ENCODE data around the gene SLC25A43.
"Not testable (repeated sequence)": the region's sequence is repeated elsewhere in the genome, so short reads cannot be mapped to it uniquely, and the experiment has no call there.

The SLC25A43 gene

DNA sequence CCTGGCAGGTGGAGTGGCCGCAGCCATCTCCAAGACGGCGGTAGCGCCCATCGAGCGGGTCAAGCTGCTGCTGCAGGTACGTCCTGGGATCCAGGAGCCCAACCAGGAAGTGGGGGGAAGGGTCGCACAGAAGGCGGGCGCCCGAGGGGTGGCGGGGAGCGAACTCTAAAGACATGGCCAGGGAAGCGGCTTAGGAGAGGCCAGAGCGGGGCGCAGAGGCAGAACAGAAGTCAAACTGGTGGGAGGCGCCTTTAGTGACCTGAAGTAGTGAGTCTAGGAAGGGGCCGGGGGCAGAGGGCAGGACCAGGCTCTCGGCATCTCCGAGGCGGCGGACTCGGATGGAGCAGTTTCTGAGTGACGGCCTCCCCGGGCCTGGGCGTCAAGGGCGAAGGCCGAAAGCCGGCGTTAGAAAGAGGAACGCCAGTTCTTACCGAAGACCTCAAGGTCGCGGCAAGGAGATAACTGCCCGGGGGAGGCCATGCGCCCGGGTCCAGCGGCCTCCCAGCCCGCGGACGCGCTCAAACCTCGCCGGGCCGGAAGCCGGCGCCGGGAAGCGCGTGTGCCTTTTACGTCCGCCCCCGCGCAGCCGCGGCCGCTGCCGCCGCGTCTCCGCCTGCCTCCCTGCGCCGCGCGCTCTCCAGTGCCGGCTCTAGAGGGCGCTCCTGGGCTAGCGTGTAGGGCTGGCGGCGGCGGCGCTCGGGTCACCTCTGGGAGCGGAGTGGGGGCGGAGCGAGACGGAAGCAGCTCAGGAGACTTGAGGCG lies 69.6 kb downstream of the SLC25A43 start:
- peak; percentile 90 for DNase-seq

DNA sequence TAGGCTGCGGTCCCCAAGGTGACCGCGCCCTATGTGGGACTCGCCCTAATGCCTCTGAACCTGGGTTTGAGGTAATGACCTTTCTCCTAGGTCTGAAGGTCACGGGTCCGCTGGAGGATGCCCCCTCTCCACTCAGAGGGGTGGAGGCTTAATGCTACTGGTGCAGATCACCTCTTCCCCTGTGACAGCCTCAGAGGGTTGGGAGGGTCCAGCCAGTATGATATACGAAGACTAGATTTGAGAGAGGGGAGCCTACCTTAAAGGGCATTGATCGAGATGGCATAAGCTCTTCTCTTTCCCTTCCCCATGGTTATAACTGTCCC lies 70.1 kb downstream of the SLC25A43 start:
- no peak for DNase-seq

DNA sequence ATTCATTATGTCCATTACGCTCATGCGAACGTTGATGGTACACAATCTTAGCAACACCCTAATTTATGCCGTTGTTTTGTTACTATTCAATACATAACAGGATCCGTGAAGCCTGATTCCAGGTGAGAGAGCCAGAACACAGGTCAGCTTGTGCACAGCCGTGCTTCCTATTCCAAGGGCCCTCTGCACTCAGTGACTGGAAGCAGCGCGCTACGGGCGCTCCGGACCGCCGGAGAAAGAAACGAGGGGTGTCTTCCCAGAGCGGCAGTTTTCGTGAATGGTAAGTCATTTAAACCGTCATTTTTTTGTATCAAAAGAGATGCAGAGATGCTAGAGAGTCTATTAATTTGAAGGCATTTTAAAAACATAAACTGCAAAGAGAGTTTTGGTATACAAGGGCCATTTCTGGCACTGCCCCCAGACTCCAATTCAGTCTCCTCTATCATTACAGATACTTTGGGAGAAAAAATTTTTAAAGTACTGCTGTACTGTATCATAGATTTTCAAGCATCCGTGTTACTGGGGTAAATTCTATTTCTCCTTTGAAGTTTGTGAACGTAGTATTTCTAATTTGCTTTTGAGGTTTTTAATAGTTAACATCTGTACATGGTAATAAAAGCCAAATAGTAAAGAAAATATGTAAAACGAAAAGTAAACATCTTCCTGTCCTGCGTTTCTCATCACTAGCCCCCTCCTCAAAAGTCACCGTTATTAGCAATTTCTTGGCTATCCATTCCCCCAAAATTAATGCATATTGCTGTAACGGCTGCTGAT lies 75.7 kb downstream of the SLC25A43 start:
- DNase-seq: no peak

DNA sequence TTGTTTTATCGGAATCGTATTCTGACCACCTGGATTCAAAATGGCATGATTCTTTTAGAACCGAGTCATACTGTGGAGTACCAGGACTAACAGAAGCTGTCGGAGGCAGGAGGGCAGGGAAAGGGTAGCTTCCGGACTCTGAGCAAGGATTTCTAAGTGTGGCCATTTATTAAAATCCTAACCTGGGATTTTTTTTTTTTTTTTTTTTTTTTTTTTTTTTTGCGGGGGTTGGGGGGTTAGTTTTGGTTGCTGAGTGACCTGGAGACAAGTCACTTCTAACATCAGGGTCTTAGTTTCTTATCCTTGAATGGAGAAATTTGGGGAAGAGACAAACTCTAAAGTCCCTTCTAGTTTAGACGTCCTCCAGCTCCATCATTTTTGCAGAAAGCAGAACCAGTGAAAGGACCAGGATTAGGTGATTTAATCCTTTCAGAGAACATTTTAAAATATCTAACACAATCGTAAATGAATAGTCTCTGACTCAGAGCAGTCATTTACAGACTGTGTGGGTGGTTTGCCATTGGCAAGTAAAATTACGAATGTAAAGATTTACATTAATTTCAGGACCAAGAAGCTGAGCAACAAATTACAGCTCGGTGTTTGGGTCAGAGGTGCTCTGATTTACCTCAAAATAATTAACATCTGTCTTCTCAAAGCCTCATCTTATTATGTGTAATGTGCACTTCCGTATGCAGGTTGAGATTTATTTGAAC lies 76.4 kb downstream of the SLC25A43 start:
- DNase-seq: no peak

DNA sequence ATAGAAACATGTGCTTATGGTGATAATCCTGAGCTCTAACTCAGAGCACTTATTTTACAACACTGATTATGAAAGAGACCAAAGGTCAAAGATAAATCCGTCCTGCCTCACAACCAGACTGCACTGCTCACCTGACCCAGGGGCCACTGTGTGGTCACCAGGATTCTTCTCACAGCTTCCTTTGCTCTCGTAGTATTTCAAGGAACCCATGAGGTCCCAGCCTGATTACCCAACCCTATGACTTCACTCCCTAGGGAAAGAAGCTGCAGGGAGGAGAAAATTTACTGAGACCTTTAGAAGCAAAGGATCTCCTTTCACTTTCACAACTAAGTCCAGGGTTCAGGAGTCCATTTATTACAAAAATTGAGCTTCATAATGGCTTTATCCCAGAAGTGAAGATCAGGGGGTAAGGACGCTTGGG lies 78.7 kb downstream of the SLC25A43 start:
- DNase-seq: no peak

DNA sequence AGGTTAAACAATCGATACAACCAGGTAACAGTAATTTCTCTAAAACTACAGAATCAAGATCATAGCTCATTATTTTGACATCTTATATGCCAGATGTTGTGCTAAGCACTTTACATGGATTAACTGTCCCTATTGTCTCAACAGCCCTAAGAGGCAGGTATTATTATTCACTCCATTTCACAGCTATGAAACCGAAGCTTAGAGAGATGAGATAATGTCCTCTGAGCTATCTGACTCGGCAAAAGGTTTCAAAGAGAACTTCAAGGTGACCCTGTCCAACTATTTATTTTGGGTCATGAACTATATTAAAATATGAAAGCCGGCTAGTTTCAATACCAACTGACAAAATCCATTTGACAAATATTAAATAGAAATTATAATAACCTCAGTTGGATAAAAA lies 79.4 kb downstream of the SLC25A43 start:
- no peak for DNase-seq

DNA sequence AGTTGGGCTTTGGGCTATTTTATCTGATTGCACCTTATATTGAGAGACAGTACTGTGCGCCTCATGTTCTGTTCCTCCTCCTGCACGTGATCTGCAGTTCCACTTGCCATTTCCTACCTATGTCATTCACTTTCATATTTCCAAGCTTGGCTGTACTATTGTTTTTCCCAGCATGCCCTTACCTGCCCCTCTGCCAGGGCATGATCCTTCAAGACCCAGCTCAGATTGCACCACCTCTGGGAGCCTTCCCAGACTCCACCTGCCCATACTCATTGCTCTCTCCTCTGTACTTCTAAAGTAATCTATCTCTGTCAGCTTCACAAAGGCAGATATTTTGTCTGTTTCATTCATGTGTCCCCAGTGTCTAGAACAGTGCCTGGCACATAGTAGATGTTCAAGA lies 80.7 kb downstream of the SLC25A43 start:
- DNase-seq: no peak

DNA sequence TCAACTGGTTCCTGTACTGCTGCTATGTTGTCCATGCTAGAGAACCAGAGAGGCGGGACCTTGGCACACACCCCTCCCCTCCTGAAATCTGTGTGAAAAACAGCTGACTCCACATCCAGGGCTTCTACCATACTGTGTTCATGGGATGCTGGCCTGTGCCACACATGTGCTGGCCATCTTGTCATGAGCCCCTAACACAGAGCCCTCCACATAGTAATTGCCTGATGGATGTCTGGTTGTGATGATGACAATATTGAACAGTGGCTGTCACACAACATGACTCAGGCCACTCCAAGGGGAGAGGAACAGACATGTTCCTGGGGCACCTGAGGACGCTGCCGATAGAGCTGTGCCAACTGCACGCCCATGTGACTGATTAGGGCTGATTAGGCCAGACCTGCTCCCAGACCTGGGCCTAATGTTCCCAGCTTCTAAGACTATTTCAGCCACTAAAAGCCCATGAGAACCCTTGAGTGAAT lies 82.2 kb downstream of the SLC25A43 start:
- DNase-seq: no peak

DNA sequence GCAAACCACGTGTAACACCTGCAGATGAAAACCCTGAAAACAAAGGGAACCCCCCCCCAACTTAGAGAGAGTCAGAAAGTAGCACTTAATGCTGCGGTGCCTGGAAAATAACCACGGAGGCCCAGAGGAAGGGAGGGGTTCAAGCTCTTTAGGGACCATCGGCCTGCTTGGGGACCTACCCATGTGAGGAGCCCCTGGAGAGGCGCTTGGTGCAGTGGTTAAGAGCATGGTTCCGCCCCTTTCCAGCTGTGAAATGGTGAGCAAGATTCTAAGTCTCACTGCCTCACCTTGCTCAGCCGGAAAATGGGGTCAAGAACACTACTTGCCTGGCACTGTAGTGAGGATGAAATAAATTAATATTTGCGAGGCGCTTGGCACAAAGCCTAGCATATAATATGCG lies 82.9 kb downstream of the SLC25A43 start:
- DNase-seq: no peak

DNA sequence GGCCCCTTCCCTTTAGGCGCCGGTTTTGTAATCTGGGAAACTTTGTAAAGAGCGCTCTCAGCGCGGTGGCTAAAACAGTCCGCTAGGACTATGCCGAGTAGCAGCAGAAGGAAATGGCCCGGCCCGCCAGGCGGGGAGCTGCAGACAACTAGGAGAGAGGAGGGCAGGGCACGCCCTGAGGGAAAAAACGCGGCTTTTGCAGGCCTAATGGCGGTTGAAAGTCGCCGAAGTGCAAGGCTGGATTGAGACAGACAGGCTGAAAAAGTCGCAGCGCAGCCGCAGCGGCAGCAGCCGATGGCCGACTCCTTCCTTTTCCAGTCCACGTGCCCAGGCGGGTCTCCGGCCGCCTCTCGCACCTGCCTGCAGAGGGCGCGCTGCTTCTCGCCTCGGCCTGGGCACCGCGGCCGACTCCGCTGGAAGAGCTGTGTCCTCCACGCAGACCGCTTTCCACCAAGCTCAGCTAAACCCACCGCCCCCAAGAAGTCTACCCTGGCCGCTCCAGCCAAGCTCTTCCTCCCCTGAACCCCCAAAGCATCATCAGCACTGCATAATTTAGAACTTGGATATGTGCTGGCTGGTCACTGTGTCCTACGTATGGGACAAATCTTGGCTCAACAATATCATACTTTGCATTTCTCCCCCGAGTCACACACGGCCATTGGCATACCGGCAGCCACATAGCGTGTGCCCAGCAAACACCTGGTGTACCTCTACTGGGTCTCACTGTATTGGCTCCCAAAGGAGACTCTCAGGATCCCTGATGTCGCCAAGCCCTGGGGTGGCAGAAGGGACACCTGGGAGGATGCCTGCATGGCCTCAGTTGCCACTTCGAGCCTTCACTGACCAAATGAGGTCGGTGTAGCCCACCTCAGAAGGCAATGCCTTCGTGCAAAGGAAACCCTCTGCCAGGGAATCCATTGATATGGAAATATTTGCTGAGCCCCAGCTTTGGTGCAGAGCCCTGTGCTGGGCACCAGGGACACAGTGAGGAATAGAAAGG lies 83.6 kb downstream of the SLC25A43 start:
- peak; percentile 71 for DNase-seq

DNA sequence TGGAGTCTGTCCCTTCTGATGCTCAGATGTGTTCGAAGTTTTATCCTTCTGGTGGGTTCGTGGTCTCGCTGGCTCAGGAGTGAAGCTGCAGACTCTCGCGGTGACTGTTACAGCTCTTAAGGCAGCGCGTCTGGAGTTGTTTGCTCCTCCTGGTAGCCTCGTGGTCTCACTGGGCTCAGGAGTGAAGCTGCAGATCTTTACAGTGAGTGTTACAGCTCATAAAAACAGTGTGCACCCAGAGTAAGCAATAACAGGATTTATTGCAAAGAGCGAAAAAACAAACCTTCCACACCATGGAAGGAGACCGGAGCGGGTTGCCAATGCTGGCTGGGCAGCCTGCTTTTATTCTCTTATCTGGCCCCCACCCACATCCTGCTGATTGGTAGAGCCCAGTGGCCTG lies 87.6 kb downstream of the SLC25A43 start:
- DNase-seq: no peak

DNA sequence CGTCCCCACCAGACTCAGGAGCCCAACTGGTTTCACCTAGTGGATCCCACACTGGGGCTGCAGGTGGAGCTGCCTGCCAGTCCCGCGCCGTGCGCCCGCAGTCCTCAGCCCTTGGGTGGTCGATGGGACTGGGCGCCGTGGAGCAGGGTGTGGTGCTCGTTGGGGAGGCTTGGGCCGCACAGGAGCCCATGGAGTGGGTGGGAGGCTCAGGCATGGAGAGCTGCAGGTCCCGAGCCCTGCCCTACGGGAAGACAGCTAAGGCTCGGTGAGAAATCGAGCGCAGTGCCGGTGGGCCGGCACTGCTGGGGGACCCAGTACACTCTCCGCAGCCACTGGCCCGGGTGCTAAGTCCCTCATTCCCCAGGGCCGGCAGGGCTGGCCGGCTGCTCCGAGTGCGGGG lies 88.6 kb downstream of the SLC25A43 start:
- not testable (repeated sequence) for DNase-seq

DNA sequence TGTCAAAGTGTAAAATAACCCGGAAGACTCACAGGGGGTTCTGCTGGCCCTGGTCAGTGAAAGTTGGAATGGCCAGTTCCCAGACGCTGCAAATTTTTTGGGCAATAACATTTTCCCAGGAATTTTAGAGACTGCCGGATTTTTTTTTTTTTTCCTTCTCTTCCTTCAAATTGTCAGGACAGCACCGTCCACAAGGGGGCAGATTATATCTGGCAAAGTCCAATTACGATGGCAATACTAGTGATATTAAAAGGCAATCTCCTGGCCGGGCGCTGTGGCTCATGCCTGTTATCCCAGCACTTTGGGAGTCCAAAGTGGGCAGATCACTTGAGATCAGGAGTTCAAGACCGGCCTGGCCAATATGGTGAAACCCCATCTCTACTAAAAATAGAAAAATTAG lies 89.6 kb downstream of the SLC25A43 start:
- peak; percentile 31 for DNase-seq

DNA sequence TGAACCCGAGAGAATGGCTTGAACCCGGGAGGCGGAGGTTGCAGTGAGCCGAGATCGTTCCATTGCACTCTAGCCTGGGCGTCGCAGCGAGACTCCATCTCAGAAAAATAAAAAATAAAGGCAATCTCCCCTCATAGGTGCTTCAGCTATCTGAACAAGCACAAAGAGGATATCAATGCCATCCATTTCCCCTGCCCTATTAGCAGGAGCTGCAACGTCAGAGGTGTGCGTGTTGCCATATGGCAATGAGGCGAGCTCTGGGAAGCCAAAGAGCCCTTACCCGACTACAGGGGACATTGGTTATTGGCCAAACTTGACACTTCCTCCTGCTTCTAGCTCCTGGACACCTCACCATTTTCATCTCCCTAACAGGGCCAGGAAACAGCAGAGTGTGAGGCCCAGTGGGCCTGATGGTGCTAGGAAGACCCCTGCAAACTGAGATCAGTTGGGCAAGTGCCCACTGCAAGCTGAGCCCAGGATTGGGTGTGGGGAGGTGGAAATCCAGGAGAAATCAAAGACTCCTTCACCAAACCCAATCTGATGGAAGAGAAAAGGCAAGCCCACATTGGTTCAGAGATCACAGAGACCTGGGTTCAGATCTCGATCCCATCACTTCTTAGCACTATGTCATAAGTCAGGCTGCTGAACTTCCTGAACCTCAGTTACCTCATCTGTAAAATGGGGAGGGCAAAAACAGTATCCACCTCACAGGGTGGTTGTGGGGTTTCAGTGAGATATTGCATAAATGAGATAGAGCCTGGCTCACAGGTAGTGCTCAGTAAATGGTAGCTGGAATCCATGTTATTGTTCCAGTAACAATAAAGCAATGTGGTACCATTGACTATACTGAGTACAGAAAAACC lies 90.3 kb downstream of the SLC25A43 start:
- no peak for DNase-seq

DNA sequence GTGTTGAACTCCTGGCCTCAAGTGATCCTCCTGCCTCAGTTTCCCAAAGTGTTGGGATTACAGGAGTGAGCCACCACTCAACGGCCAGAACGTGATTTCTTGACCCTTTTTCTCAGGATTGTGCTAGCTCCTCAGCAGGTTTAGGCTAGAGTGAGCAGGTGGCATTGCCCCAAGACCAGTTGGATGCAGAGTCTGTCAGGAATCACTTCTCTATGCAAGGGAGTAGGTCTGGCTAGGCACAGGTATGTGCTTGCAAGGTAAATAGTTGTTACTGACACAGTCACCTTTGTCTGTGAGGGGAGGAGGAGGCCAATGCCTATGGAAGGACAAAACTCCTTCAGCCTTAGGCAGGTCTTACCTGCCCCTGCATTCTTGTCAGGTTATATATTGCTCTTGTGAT lies 93.3 kb downstream of the SLC25A43 start:
- DNase-seq: no peak

DNA sequence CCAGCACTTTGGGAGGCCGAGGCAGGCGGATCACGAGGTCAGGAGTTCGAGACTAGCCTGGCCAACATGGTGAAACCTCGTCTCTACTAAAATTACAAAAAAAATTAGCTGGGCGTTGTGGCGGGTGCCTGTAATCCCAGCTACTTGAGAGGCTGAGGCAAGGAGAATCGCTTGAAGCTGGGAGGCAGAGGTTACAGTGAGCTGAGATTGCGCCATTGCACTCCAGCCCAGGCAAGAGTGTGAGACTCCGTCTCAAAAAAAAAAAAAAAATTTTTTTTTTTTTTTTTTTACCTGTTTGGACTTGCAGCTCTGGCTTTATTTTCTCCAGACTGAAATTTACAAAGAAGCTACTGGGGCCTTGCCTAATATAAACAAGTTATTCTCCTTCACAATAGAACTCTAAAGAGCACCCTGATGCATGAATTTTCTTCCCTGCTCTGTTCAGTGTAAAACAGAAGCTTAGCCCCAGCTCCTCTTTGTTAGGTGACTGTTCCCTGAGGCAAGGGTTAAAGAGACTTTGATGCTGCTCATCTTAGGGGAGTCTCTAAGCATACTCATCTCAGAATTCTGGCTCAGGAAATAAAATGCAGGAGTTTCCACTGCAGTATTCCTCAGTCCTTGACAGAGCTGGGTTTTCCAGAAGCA lies 94.8 kb downstream of the SLC25A43 start:
- DNase-seq: not testable (repeated sequence)

DNA sequence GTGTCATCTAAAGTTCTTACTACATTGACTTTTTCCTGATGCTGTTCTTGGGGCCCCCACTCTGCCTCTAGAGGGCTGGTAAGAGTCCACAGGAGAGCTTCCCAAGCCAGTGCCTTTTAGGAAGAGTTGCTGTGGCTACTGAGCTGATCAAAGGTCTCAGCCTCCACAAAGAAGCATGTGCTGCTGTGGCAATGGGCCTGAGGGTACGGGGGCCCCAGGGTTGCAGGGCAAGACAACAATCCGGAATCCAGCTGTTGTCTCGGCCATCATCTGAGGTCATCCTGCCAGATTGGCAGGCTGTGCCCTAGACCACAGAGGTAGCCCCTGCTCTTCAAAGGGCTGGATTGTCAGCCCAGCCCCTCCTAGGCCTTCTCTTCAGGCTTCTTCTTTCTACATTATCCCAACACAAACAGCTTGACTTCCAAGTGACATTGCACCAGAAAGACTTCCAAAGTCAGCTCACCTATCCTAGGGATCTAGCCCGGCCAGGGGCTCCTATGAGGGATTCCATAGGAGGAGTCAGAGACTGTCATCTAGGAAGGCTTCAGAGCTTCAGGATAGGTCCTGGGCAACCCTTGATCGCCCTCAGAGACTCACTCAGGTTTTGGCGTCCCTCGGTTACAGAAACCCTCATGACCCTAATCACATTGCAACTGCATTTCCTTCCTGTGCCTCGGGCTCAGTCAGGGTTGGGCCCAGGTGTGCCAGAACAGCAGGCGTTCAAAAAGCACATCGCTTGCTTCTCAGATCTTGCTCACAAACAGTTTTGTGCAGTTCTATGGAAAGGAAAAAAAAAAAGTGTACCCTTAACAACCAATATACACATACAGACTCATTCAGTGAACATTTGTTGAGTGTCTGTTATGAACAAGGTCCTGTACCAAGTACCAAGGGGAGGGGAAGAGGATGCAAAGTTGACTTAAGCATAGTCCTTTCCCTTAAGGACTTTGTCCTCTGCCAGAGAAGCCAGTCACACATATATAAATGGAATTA lies 96.9 kb downstream of the SLC25A43 start:
- no peak for DNase-seq

DNA sequence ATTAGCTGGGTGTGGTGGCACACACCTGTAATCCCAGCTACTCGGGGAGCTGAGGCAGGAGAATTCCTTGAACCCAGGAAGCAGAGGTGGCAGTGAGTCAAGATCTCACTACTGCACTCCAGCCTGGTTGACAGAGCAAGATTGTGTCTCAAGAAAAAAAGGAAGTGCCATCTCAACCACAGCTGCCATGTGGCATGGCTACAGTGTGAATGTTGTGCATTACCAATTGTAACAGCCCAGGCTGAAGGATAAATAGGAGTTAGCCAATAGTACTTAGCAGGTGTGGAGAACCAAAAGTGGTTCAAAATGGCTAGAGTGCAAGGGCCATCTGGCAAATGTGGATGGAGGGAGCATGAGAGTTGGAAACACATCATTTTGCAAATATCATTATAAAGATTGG lies 98.0 kb downstream of the SLC25A43 start:
- DNase-seq: no peak

DNA sequence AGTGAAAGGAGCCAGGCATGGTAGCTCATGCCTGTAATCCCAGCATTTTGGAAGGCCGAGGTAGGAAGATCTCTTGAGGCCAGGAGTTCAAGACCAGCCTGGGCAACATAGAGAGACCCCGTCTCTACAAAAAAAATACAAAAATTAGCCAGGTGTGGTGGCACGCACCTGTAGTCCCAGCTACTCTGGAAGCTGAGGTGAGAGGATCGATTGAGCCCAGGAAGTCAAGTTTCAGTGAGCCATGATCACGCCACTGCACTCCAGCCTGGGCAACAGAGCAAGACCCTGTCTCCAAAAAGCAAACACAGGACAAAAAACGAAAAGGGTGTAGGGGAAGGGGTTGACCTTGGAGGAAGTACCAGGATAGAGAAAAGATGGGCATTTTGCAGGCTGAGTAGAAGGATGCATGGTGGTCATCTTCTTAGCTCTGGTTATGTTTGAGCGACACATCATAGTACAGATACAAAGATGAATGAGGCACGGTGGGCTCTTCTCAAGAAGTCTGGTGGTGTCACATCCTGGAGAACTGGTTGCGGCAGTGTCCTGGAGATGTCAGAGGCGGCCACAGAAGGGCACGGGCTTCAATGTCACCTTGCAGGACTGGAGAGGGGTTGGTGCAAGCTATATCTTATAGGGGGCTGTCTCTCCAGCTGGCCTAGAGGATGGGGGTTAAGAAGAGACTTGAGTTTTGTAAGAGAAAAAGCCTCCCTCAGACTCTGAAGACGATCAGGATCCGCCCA lies 101.1 kb downstream of the SLC25A43 start:
- DNase-seq: no peak
